Neuronal stem cell (in vitro differentiated cells): ENCODE results near the gene SEPHS2. TPM values are rescaled to one million over a fixed set of nuclear protein-coding genes. Genes with fewer than 3 reads are reported as not detected.
A peak's percentile ranks its signal among the peaks of the same experiment; 100 is the strongest.

Source experiments
- DNase-seq: peaks from one replicate; pipeline ENCODE4 v3.0.0-alpha.2; 2013; ENCODE audit warnings: low spot score
- H2AFZ ChIP-seq: one replicate; pipeline ENCODE4 v1.6.1; 2013; ENCODE audit warnings: mild to moderate bottlenecking, low read length, inconsistent platforms
- H2AK5ac ChIP-seq: 2 replicates; pipeline ENCODE4 v1.6.1; 2013; ENCODE audit warnings: low read depth, mild to moderate bottlenecking, inconsistent platforms, low read length, moderate library complexity, mixed read lengths
- H2BK120ac ChIP-seq: 2 replicates; pipeline ENCODE4 v1.6.1; 2013; ENCODE audit warnings: low read depth, mild to moderate bottlenecking, inconsistent platforms, low read length, moderate library complexity, mixed read lengths
- H2BK12ac ChIP-seq: one replicate; pipeline ENCODE4 v1.6.1; 2013; ENCODE audit warnings: low read length, inconsistent platforms
- H2BK15ac ChIP-seq: 2 replicates; pipeline ENCODE4 v1.6.1; 2013; ENCODE audit warnings: mild to moderate bottlenecking, low read length, inconsistent platforms, mixed read lengths
- H2BK5ac ChIP-seq: one replicate; pipeline ENCODE4 v1.6.1; 2013; ENCODE audit warnings: inconsistent platforms, mild to moderate bottlenecking, low read length, moderate library complexity
- H3K14ac ChIP-seq: one replicate; pipeline ENCODE4 v1.6.1; 2013; ENCODE audit warnings: low read length, inconsistent platforms
- H3K18ac ChIP-seq: 2 replicates; pipeline ENCODE4 v1.6.1; 2013; ENCODE audit warnings: low read length, inconsistent platforms
- H3K23ac ChIP-seq: 2 replicates; pipeline ENCODE4 v1.6.1; 2013; ENCODE audit warnings: low read depth, mild to moderate bottlenecking, mixed read lengths, low read length, inconsistent platforms; ENCODE audit not compliant: poor library complexity
- H3K27ac ChIP-seq: replicated peaks from 3 replicates; pipeline ENCODE4 v1.5.1; 2013; ENCODE audit warnings: low read length, inconsistent platforms
- H3K27me3 ChIP-seq, 3 experiments: 2 replicates each; pipeline ENCODE4 v1.6.1; 2013; ENCODE audit warnings: low read length in 3 of 3, mild to moderate bottlenecking in 2 of 3, inconsistent platforms in 1 of 3, low read depth in 1 of 3, mixed read lengths in 1 of 3, moderate library complexity in 1 of 3; ENCODE audit not compliant: control insufficient read depth in 3 of 3, insufficient read depth in 3 of 3
- H3K36me3 ChIP-seq, 2 donors: replicated peaks in 1 of 2; 2 replicates each; pipeline ENCODE4 v1.6.1; 2013; ENCODE audit warnings: low read length in 2 of 2; ENCODE audit not compliant: control insufficient read depth in 2 of 2, insufficient read depth in 2 of 2
- H3K4ac ChIP-seq: 2 replicates; pipeline ENCODE4 v1.6.1; 2013; ENCODE audit warnings: inconsistent platforms, mild to moderate bottlenecking, low read length, moderate library complexity
- H3K4me1 ChIP-seq, 2 donors: 1 replicate in 1 of 2; 2 replicates in 1 of 2; pipeline ENCODE4 v1.6.1; 2013; ENCODE audit warnings: low read length in 2 of 2, low read depth in 1 of 2; ENCODE audit not compliant: control insufficient read depth in 2 of 2, insufficient read depth in 1 of 2
- H3K4me2 ChIP-seq: one replicate; pipeline ENCODE4 v1.6.1; 2013; ENCODE audit warnings: mild to moderate bottlenecking, low read length, inconsistent platforms; ENCODE audit not compliant: insufficient read depth, poor library complexity, severe bottlenecking
- H3K4me3 ChIP-seq, 2 donors: 2 replicates each; pipeline ENCODE4 v1.5.1; 2013; ENCODE audit warnings: low read length in 2 of 2, mild to moderate bottlenecking in 2 of 2, inconsistent platforms in 1 of 2, moderate library complexity in 1 of 2
- H3K79me1 ChIP-seq: one replicate; pipeline ENCODE4 v1.6.1; 2013; ENCODE audit warnings: low read depth, mild to moderate bottlenecking, inconsistent platforms, low read length, moderate library complexity
- H3K9ac ChIP-seq: one replicate; pipeline ENCODE4 v1.6.1; 2013; ENCODE audit warnings: mild to moderate bottlenecking, low read depth, low read length, inconsistent platforms; ENCODE audit not compliant: poor library complexity
- H3K9me3 ChIP-seq, 2 donors: replicated peaks in 1 of 2; 2 replicates each; pipeline versions ENCODE3 to v1.6.1; 2013; ENCODE audit warnings: low read length in 2 of 2, mild to moderate bottlenecking in 2 of 2, inconsistent platforms in 1 of 2, low read depth in 1 of 2, mixed read lengths in 1 of 2, moderate library complexity in 1 of 2; ENCODE audit not compliant: control insufficient read depth in 2 of 2, insufficient read depth in 1 of 2
- H4K8ac ChIP-seq: one replicate; pipeline ENCODE4 v1.6.1; 2013; ENCODE audit warnings: low read depth, mild to moderate bottlenecking, inconsistent platforms, low read length, moderate library complexity
- H4K91ac ChIP-seq: one replicate; pipeline ENCODE4 v1.6.1; 2013; ENCODE audit warnings: low read length, low read depth, mild to moderate bottlenecking, inconsistent platforms; ENCODE audit not compliant: poor library complexity
- WGBS, 2 donors: extraction: QIAGEN DNeasy Blood & Tissue Kit; methylation state at CpG; one replicate each; pipeline ENCODE4 v1.1.7; 2013; ENCODE audit warnings: missing lambda C conversion rate in 2 of 2, mixed read lengths in 1 of 2; ENCODE audit not compliant: insufficient read length in 2 of 2, insufficient replicate concordance in 1 of 2; ENCODE audit errors: extremely low coverage in 2 of 2; 5-methylcytosine and 5-hydroxymethylcytosine counted together
- polyA plus RNA-seq, 2 experiments: library from polyadenylated mRNA; stranded (reverse); fragments of 200-250 nt; gene quantifications; one replicate each; pipeline ENCODE4 v1.2.3, GENCODE V29; 2013

The SEPHS2 gene
- polyA plus RNA-seq (2013, experiment 1 of 2): 18.2 TPM
- polyA plus RNA-seq (2013, experiment 2 of 2): 19.5 TPM

- Histone ChIP-seq H3K79me1 (peaks cover 4% of the 10 kb centered on the region), H3K4me1 (peaks cover 7 to 8% of the 10 kb centered on the region in 2 donors), H2BK12ac (no peak within 1 kb of the TSS), H3K4me2 (peak within 1 kb of the TSS; percentile 82), H4K8ac (no peak within 1 kb of the TSS), H3K4ac (no peak within 1 kb of the TSS), H3K23ac (peak within 1 kb of the TSS; percentile 46), H3K9me3 (peaks cover 4 to 19% of the 10 kb centered on the region in 2 donors), H3K14ac (no peak within 1 kb of the TSS), H3K27me3 (no peaks in the 10 kb centered on the region), H3K36me3 (peaks cover 6 to 20% of the 10 kb centered on the region in 2 donors), H4K91ac (no peak within 1 kb of the TSS), H2AK5ac (no peak within 1 kb of the TSS), H3K27ac (peak within 1 kb of the TSS; percentile 65), H2AFZ (peak within 1 kb of the TSS; percentile 91), H2BK120ac (no peak within 1 kb of the TSS), H2BK15ac (no peak within 1 kb of the TSS), H3K4me3 (peak within 1 kb of the TSS; percentile 65 to 89), H3K18ac (peak within 1 kb of the TSS; percentile 96), H2BK5ac (peak within 1 kb of the TSS; percentile 22), H3K9ac (peak within 1 kb of the TSS; percentile 87)
- no CpG with 5 or more reads among the region's 59 CpGs for WGBS, 2 donors
- DNase-seq: peak; percentile 91
Observed at GRCh38 chr16:30445408-30446202, at the start of gene SEPHS2. Gene SEPHS2 (minus strand): TSS chr16:30445874. CDS start chr16:30445727, 147 bp downstream.

- Histone ChIP-seq H3K23ac (no peak overlapping the region), H2AFZ (peak overlapping the region; percentile 71), H3K27me3 (peaks cover 0 to 3% (median 0%) of the 10 kb centered on the region in 3 experiments), H3K36me3 (no peaks in the 10 kb centered on the region), H3K4me1 (peaks cover 2 to 3% of the 10 kb centered on the region in 2 donors), H3K9me3 (no peaks in the 10 kb centered on the region), H3K4ac (no peak overlapping the region), H2BK120ac (no peak overlapping the region), H3K18ac (no peak overlapping the region), H3K79me1 (no peaks in the 10 kb centered on the region), H4K8ac (no peak overlapping the region), H4K91ac (no peak overlapping the region), H3K14ac (no peak overlapping the region), H2AK5ac (no peak overlapping the region), H2BK12ac (no peak overlapping the region), H3K4me2 (no peak overlapping the region), H3K27ac (no peak overlapping the region), H3K4me3 (no peak overlapping the region), H2BK5ac (no peak overlapping the region), H3K9ac (no peak overlapping the region), H2BK15ac (no peak overlapping the region)
- DNase-seq: no peak
- no CpG with 5 or more reads among the region's 12 CpGs for WGBS, 2 donors
Observed at GRCh38 chr16:30494709-30495108, 49.0 kb upstream of the SEPHS2 start.

- H2BK12ac ChIP-seq: no peak overlapping the region
- DNase-seq: no peak
- peaks cover 2 to 6% of the 10 kb centered on the region in 2 donors for H3K4me1 ChIP-seq
- no peak overlapping the region for H2BK120ac ChIP-seq
- no peak overlapping the region for H3K9ac ChIP-seq
- no peak overlapping the region for H4K8ac ChIP-seq
- WGBS, 2 donors: no CpG with 5 or more reads among the region's 11 CpGs
- H3K9me3 ChIP-seq: no peaks in the 10 kb centered on the region
- no peaks in the 10 kb centered on the region for H3K79me1 ChIP-seq
- no peak overlapping the region for H3K14ac ChIP-seq
- no peak overlapping the region for H4K91ac ChIP-seq
- no peak overlapping the region for H2BK15ac ChIP-seq
- H2AK5ac ChIP-seq: no peak overlapping the region
- no peaks in the 10 kb centered on the region for H3K36me3 ChIP-seq
- no peak overlapping the region for H3K27ac ChIP-seq
- H3K4me3 ChIP-seq: no peak overlapping the region
- H3K18ac ChIP-seq: no peak overlapping the region
- H3K4me2 ChIP-seq: no peak overlapping the region
- H3K4ac ChIP-seq: no peak overlapping the region
- no peak overlapping the region for H3K23ac ChIP-seq
- peaks cover 0 to 4% (median 0%) of the 10 kb centered on the region in 3 experiments for H3K27me3 ChIP-seq
- no peak overlapping the region for H2BK5ac ChIP-seq
- no peak overlapping the region for H2AFZ ChIP-seq
Observed at GRCh38 chr16:30493941-30494488, 48.3 kb upstream of the SEPHS2 start.

GRCh38 chr16:30491744-30492308 is 46.2 kb upstream of the SEPHS2 start:
- no peak for DNase-seq
- Histone ChIP-seq H4K91ac (no peak overlapping the region), H3K27ac (no peak overlapping the region), H3K27me3 (peaks cover 0 to 6% (median 0%) of the 10 kb centered on the region in 3 experiments), H3K4me3 (no peak overlapping the region), H3K14ac (no peak overlapping the region), H2AK5ac (no peak overlapping the region), H2AFZ (no peak overlapping the region), H3K36me3 (no peaks in the 10 kb centered on the region), H2BK12ac (no peak overlapping the region), H3K18ac (no peak overlapping the region), H3K4ac (no peak overlapping the region), H3K79me1 (no peaks in the 10 kb centered on the region), H4K8ac (no peak overlapping the region), H3K23ac (no peak overlapping the region), H3K4me1 (peaks cover 2 to 7% of the 10 kb centered on the region in 2 donors), H3K9me3 (no peaks in the 10 kb centered on the region), H2BK120ac (no peak overlapping the region), H2BK5ac (no peak overlapping the region), H2BK15ac (no peak overlapping the region), H3K4me2 (no peak overlapping the region), H3K9ac (no peak overlapping the region)
- WGBS, 2 donors: no CpG with 5 or more reads among the region's 6 CpGs
